GM21526 (cell line): ENCODE data around the gene FAM98C.
"Not testable (repeated sequence)": the region's sequence is repeated elsewhere in the genome, so short reads cannot be mapped to it uniquely, and the experiment has no call there.

Experiments used
- ATAC-seq: cut with Tn5 transposase; IDR thresholded peaks from one replicate; pipeline ENCODE4 v1.9.1; 2021; ENCODE audit warnings: moderate library complexity; ENCODE audit not compliant: unreplicated experiment, low FRiP score

FAM98C gene

DNA sequence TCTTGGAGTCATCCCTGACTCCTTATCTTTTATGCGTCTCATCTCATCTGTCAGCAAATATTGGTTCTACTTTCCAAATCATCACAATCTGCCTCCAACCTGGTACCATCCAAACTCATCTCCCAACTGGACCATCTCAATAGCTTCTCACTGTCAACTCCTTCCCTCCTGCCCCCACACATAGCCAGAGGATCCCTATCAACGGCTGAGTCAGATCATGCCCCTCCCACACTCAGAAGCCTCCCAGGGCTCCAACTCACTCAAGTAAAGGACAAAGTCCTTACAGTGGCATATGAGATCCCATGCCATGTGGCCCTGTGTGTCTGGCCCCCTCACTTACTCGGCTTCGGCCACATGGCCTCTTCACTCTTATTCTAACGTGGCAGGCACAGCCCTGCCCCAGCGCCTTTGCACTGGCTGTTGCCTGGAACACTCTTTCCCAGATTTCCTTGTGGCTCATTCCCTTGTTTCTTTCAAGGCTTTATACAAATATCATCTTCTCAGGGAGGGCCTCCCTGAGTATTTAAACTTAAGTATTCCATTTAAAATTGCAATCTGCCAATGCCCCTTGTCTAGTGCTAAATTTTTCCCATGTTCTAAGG, 10.1 kb upstream of the FAM98C start:
- no peak for ATAC-seq

DNA sequence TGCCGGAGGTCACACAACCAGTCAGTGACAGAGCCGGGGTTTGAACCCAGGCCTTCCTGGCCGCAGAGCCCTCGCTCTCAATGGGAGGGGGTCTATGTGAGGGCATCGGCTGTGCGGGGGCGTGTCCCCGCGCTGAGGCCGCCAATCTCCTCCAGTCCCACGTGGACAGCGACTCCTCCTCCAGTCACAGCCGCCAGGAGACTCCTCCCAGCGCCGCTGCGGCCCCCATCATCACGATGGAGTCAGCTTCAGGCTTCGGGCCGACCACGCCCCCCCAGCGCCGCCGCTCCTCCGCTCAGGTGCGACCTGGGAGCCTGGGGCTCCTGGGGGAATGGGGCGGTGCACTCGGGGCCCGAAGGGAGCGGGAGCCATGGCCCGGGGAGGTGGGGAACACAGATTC, 8.4 kb upstream of the FAM98C start:
- no peak for ATAC-seq

GRCh38 chr19:38395381-38396114, 7.3 kb upstream of the FAM98C start:
- no peak for ATAC-seq

GRCh38 chr19:38399081-38399480, 3.8 kb upstream of the FAM98C start:
- no peak for ATAC-seq

DNA sequence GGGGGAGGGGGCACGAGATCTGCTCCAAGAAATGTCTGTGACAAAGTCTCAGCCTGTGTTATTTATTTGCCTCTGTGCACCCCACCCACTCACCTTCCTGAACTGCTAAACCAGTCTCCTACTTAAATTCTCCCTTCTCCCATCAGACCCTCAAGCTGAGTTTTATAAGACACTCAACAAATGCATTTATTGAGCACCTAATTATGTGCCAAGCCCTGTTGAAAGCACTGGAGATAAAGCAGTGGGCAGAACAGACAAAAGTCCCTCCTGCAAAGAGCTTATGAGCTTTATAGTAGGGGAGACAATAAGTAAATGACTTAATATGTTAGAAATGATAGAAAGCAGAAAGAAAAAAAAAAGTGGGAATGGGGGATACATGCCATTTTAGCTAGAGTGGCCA, 3.4 kb upstream of the FAM98C start:
- ATAC-seq: no peak

DNA sequence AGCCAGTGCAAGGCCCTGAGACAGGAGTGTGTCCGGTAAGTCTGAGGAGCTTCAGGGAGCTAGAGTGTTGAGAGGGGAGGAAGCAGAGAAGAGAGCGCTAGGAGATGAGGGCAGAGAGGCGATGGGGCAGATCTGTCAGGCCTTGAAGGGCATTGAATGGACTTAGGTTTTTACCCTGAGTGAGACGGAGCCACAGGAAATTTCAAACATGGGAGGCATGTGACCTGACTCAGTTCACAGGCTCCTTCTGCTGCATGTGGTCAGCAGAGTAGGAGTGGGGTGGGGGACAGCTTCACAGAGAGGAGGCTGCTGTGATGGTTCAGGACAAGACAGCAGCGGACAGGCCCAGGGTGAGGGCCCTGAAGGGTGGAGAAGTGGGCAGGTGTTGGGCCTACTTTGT, 2.5 kb upstream of the FAM98C start:
- no peak for ATAC-seq

DNA sequence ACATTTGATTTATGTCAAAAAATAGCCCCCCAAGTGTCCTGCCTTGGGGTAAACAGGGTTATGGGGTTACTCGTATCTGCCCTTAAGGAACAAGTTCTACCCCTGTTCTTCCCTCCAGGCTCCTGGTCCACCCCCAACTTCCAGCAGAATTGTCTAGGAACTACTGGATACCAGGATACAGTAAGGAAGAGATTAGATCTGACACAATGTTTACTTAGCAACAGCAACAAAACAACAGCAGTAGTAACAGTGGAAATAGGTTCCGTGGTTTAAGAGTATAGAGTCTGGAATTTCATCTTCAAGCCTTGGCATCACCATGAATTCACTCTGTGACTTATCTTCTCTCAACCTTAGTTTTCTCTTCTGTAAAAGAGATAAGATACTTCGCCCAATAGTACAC, 1.7 kb upstream of the FAM98C start:
- no peak for ATAC-seq

DNA sequence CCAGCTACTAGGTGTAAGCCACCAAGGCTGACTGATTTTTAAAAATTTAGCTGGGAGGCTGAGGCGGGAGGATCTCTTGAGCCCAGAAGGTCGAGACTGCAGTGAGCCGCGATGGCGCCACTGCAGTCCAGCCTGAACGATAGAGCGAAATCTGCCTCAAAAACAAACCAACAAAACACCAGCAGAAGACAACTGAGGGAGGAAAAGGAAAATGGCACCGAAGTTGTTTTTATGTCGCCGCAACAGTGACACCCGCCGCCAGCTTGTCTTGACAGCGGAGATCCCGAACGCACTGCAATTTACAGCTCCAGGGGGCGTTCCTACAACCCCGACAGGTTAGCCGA, 298 bp upstream of the FAM98C start:
- ATAC-seq: peak; percentile 1

- ATAC-seq: no peak
These were observed 2.0 kb downstream of the FAM98C start for GRCh38 chr19:38404858-38405257.

- ATAC-seq: no peak
These were observed 2.4 kb downstream of the FAM98C start for GRCh38 chr19:38405276-38405675.

GRCh38 chr19:38409631-38410133, 6.8 kb downstream of the FAM98C start:
- ATAC-seq: no peak

DNA sequence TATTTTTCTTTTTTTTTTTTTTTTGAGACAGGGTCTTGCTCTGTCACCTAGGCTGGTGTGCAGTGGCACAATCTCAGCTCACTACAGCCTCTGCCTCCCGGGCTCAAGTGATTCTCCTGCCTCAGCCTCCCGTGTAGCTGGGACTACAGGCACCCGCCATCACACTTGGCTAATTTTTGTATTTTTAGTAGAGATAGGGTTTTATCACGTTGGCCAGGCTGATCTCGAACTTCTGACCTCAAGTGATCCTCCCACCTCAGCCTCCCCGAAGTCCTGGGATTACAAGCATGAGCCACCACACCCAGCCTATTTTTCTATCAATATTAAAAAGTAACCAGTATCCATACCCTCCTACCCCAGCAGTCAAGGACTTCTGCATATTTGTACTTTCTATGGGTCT, 7.5 kb downstream of the FAM98C start:
- ATAC-seq: not testable (repeated sequence)

DNA sequence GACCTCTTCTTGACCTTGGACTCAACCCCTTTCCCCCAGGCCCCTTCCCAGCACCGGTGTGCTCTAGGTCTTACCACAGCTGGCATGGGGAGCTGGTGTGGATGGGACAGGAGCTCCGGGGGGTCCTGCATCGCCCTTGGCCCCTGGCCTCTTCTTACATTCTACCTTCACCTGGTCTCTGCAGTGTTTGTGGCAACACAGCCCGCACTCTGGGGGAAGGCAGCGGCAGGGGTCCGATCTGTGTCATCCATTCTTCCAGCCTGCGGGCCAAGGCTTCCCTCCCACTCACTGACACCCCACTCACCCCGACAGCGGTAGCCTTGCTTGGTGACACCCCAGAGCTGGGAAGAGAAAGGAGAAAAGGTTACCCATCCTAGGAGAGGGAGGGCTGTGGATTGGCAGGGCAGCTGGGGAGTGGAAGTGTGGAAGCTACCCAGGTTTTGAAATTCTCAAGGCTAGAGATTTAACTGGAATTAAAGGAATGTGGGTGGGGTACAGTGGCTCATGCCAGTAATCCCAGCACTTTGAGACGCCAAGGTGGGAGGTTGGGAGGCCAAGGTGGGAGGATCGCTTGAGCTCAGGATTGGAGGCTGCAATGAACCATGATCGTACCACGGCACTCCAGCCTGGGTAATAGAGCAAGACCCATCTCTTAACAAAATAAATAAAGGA, 8.3 kb downstream of the FAM98C start:
- ATAC-seq: no peak

- not testable (repeated sequence) for ATAC-seq
These were observed 9.0 kb downstream of the FAM98C start for GRCh38 chr19:38411898-38412297.

- no peak for ATAC-seq
These were observed 9.6 kb downstream of the FAM98C start for GRCh38 chr19:38412491-38412890.

DNA sequence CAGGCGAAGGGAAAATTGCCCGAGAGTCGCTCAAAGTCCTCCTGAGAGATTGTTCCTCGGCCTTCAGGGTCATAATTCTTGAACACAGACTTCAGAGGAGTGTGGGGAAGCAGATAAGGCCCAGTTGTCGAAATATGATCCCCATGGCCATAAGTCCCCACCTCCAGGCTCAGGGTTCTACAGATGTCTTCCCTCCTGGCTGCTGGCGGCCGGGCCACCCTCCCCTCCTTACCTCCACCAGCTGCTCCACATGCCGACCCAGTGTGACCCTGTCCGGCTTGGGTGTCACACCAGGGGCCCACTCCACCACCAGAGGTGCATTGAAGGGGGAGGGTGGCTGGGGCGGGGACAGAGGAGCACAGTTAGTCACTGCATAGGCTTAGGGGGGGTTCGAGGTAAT, 10.1 kb downstream of the FAM98C start:
- ATAC-seq: no peak

GRCh38 chr19:38413416-38413815, 10.5 kb downstream of the FAM98C start:
- no peak for ATAC-seq

DNA sequence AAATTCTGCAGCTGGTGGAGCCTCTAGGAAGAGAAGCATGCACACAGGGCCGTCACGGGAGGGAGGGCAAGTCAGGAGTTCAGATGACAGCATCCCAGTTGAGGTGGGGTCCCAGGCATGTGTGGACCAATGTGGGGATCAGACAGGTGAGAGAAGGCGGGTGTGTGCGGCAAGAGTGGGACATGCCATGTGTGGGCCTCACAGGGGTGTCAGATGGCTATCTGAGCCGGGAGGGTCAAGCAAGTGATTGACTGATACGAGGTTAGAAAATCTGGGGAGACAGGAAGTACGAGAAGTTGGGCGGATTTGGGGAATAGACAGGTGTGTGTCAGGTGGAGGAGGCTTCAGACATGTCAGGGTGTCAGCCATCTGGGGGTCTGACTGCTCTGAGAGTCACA, 14.3 kb downstream of the FAM98C start:
- ATAC-seq: no peak

- ATAC-seq: no peak
These were observed 14.9 kb downstream of the FAM98C start for GRCh38 chr19:38417544-38418506.

DNA sequence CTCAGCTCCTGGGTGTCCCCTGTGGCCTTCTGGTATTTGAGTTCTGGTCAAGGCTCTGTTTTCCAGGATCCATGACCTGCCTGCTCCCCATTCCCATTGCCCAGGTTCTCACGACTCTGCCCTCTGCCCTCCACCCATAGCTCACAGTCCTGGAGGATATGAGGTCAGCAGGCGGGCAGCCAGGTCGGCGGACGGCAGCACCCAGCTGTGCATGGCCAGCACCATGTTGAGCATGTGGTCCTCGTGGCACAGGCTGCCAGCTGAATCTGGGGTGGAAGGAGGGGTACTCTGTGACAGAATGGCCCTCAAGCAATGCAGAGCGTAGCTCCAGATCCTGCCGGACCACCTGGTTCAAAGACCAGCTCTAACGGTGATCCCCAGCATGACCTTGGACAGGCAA, 18.0 kb downstream of the FAM98C start:
- no peak for ATAC-seq

DNA sequence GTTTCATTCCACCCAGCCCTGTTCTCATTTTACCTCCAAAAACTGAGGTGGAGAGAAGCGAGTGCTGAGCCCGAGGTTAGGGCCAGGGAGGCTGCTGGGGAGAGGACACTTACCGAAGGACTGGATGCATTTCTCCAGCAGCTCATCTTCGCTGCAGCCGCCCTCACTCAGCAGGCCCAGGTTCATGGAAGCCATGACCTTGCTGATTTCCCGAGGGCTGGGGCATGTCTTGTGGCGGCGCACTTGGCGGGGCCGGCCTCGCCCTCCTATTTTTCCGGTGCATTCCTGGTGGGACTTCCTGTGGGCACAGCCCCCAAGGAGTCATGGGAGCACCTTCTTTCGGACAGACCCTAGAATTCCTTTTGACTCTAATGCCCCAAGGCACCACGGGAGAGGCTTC, 19.0 kb downstream of the FAM98C start:
- ATAC-seq: no peak
